ENCODE measurements around the gene SSU72.
"Not testable (repeated sequence)": the region's sequence is repeated elsewhere in the genome, so short reads cannot be mapped to it uniquely, and the experiment has no call there.

The SSU72 gene

GRCh38 chr1:1529321-1529720 lies 45.3 kb downstream of the SSU72 start:
- DNase-seq (ENCODE audit: low read depth in 1 of 2, low spot score in 1 of 2): no peak

GRCh38 chr1:1528301-1529267 lies 46.1 kb downstream of the SSU72 start:
- DNase-seq (ENCODE audit: low read depth in 1 of 2, low spot score in 1 of 2): no peak

- no peak for DNase-seq (ENCODE audit: low read depth in 1 of 2, low spot score in 1 of 2)
Measured at GRCh38 chr1:1527092-1527816, 47.4 kb downstream of the SSU72 start.

- DNase-seq (ENCODE audit: low read depth in 1 of 2, low spot score in 1 of 2): not testable (repeated sequence)
Measured at GRCh38 chr1:1526476-1526875, 48.2 kb downstream of the SSU72 start.

- not testable (repeated sequence) for DNase-seq (ENCODE audit: low read depth in 1 of 2, low spot score in 1 of 2)
Measured at GRCh38 chr1:1524750-1525383, 49.8 kb downstream of the SSU72 start.

- DNase-seq (ENCODE audit: low read depth in 1 of 2, low spot score in 1 of 2): not testable (repeated sequence)
Measured at GRCh38 chr1:1523651-1524050, 51.0 kb downstream of the SSU72 start.

GRCh38 chr1:1523226-1523625 lies 51.4 kb downstream of the SSU72 start:
- DNase-seq (ENCODE audit: low read depth in 1 of 2, low spot score in 1 of 2): not testable (repeated sequence)

- DNase-seq (ENCODE audit: low read depth in 1 of 2, low spot score in 1 of 2): not testable (repeated sequence)
Measured at GRCh38 chr1:1522536-1522935, 52.1 kb downstream of the SSU72 start.

GRCh38 chr1:1521331-1521730 lies 53.3 kb downstream of the SSU72 start:
- DNase-seq (ENCODE audit: low read depth in 1 of 2, low spot score in 1 of 2): no peak

- DNase-seq (ENCODE audit: low read depth in 1 of 2, low spot score in 1 of 2): not testable (repeated sequence)
Measured at GRCh38 chr1:1519805-1520505, 54.7 kb downstream of the SSU72 start.

- not testable (repeated sequence) for DNase-seq (ENCODE audit: low read depth in 1 of 2, low spot score in 1 of 2)
Measured at GRCh38 chr1:1518621-1519007, 56.0 kb downstream of the SSU72 start.

GRCh38 chr1:1517973-1518620 lies 56.6 kb downstream of the SSU72 start:
- DNase-seq (ENCODE audit: low read depth in 1 of 2, low spot score in 1 of 2): no peak

GRCh38 chr1:1516923-1517322 lies 57.7 kb downstream of the SSU72 start:
- not testable (repeated sequence) for DNase-seq (ENCODE audit: low read depth in 1 of 2, low spot score in 1 of 2)

- not testable (repeated sequence) for DNase-seq (ENCODE audit: low read depth in 1 of 2, low spot score in 1 of 2)
Measured at GRCh38 chr1:1514376-1514775, 60.3 kb downstream of the SSU72 start.

GRCh38 chr1:1513675-1514074 lies 61.0 kb downstream of the SSU72 start:
- DNase-seq (ENCODE audit: low read depth in 1 of 2, low spot score in 1 of 2): not testable (repeated sequence)

GRCh38 chr1:1512425-1512824 lies 62.2 kb downstream of the SSU72 start:
- peak in 1 of 2 donors; percentile 13 for DNase-seq (ENCODE audit: low read depth in 1 of 2, low spot score in 1 of 2)

- peak; percentile 92 to 94 for DNase-seq (ENCODE audit: low read depth in 1 of 2, low spot score in 1 of 2)
Measured at GRCh38 chr1:1511533-1512285, 63.0 kb downstream of the SSU72 start, which contains the start of gene ATAD3A. ATAD3A (plus strand) TSS chr1:1512162; CDS start chr1:1512269, 107 bp downstream.

GRCh38 chr1:1510912-1511532 lies 63.6 kb downstream of the SSU72 start:
- DNase-seq (ENCODE audit: low read depth in 1 of 2, low spot score in 1 of 2): no peak

- not testable (repeated sequence) for DNase-seq (ENCODE audit: low read depth in 1 of 2, low spot score in 1 of 2)
Measured at GRCh38 chr1:1509465-1509850, 65.2 kb downstream of the SSU72 start.

Measured in activated CD4-positive, alpha-beta T cell treated with anti-CD3 and anti-CD28 coated beads, Interleukin-2, amount 50 U/mL, for 24 hours (primary cell).